Kidney epithelial cell (primary cell): ENCODE results near the gene STIP1. TPM values are rescaled to one million over a fixed set of nuclear protein-coding genes. Genes with fewer than 3 reads are reported as not detected.
"Not testable (repeated sequence)": the region's sequence is repeated elsewhere in the genome, so short reads cannot be mapped to it uniquely, and the experiment has no call there.

Experiments
- DNase-seq: peaks from one replicate; pipeline ENCODE4 v3.0.0-alpha.2; 2010; ENCODE audit warnings: low read depth
- H3K27me3 ChIP-seq: 2 replicates; pipeline ENCODE4 v1.6.0; 2011; ENCODE audit warnings: low read length; ENCODE audit not compliant: control insufficient read depth, insufficient read depth
- H3K36me3 ChIP-seq: 2 replicates; pipeline ENCODE4 v1.5.1; 2011; ENCODE audit warnings: low read length; ENCODE audit not compliant: control insufficient read depth, insufficient read depth
- H3K4me3 ChIP-seq: 2 replicates; pipeline ENCODE4 v1.5.1; 2011; ENCODE audit warnings: low read depth, mild to moderate bottlenecking, control low read depth, low read length
- total RNA-seq: library from RNA; depleted of rRNA; stranded (reverse); fragments of >200 nt; gene quantifications from 2 replicates; pipeline ENCODE4 v1.2.3, GENCODE V29; 2015
- TF ChIP-seq, protein P1 (sequence below): IDR thresholded peaks from 2 replicates; pipeline ENCODE4 v1.5.1; 2011; ENCODE audit warnings: mild to moderate bottlenecking, moderate library complexity, low read length, control low read depth, inconsistent platforms; ENCODE audit not compliant: insufficient read depth, poor library complexity, severe bottlenecking

The STIP1 gene
- total RNA-seq, 1 donor from 2014 or later = 138 TPM

DNA sequence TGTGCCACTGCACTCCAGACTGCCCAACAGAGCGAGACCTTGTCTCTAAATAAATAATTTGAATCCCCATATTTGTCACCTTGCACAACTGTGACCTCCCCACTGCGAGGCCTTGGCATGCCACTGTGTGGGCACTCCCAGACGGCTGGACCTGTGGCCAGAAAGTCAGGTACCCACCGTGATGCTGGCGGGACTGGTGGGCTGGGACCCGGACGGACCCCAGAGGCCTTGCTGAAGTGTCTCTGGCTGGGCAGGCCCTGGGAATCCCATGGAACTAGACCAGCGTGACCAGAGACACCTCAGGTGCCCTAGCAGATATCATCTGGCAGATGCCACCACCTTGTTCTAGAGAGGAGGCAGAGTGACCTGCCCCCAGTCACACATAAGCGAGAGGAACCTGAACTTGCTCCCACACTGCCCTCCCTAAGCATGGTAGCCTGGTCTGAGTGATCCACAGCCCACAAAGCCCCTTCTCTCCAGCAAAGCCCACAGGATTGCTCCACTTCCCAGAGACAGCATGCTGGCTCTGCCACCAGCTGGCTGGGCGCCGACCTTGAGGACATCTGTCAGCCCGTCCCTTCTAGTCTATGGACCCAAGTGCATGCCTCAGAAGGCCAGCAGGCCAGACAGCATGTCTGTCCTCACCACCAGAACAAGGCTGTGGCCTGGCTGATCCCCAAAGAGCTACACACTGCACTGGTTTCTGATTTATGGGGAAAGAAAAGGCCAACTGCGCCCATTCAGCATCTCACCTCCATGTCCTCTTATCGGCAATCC lies 29.5 kb upstream of the STIP1 start:
- Histone ChIP-seq H3K27me3 (peaks cover 8% of the 10 kb centered on the region), H3K4me3 (no peak overlapping the region), H3K36me3 (no peaks in the 10 kb centered on the region)
- TF ChIP-seq, protein P1, sequence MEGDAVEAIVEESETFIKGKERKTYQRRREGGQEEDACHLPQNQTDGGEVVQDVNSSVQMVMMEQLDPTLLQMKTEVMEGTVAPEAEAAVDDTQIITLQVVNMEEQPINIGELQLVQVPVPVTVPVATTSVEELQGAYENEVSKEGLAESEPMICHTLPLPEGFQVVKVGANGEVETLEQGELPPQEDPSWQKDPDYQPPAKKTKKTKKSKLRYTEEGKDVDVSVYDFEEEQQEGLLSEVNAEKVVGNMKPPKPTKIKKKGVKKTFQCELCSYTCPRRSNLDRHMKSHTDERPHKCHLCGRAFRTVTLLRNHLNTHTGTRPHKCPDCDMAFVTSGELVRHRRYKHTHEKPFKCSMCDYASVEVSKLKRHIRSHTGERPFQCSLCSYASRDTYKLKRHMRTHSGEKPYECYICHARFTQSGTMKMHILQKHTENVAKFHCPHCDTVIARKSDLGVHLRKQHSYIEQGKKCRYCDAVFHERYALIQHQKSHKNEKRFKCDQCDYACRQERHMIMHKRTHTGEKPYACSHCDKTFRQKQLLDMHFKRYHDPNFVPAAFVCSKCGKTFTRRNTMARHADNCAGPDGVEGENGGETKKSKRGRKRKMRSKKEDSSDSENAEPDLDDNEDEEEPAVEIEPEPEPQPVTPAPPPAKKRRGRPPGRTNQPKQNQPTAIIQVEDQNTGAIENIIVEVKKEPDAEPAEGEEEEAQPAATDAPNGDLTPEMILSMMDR = no peak
- DNase-seq = no peak

DNA sequence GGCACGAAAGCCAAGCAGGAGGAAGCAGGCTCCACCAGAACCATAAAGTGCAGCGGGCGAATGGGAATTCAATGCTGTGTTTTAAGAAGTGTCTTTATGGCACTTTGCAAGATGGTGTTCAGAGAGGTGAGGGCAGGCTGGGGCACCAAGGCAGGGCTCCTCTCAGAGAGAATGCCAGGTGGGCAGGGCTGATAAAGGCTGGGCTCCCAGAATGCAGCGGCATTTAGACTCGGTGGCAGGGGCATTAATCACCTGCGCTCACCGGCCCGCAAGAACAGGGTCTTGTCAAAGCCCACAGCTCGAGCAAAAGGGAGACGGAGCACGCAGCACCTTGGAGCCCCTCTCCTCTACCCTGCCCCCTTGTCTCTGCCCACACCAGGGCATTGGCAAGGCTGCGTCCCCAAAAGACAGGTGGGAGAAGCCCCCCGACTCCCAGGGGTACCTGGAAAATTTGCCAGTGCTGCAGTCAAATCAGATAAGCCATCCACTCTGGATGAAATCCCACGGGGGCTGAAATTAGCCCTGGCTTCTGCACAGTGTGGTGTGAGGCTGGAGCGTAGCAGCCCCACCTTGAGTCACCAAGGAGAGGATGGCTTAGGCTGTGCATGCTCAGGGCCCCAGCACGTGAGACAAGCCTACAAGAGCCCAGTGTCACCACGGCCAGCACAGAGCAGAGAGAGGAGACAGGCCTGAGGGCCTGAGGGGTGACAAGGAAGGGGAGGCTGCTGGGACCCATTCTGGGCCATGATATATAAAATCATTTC lies 28.2 kb upstream of the STIP1 start:
- H3K4me3 ChIP-seq = no peak overlapping the region
- H3K27me3 ChIP-seq = peaks cover 8% of the 10 kb centered on the region
- no peak for DNase-seq
- H3K36me3 ChIP-seq = no peaks in the 10 kb centered on the region
- TF ChIP-seq, protein P1 = no peak

DNA sequence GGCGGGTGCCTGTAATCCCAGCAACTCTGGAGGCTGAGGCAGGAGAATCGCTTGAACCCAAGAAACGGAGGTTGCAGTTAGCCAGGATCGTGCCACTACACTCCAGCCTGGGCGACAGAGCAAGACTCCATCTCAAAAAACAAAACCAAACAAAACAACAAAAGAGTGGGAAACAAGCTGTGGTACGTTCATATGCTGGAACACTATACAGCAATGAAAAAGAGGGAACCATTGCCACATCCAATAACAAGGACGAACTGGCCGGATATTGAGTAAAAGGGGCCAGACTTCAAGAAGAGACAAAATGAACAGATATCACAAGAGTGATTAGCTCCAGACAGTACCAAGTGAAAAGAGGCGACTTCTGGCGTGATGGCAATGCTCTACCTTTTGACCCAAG lies 24.9 kb upstream of the STIP1 start:
- Histone ChIP-seq H3K27me3 (no peaks in the 10 kb centered on the region), H3K4me3 (no peak overlapping the region), H3K36me3 (no peaks in the 10 kb centered on the region)
- TF ChIP-seq, protein P1 = no peak
- no peak for DNase-seq

DNA sequence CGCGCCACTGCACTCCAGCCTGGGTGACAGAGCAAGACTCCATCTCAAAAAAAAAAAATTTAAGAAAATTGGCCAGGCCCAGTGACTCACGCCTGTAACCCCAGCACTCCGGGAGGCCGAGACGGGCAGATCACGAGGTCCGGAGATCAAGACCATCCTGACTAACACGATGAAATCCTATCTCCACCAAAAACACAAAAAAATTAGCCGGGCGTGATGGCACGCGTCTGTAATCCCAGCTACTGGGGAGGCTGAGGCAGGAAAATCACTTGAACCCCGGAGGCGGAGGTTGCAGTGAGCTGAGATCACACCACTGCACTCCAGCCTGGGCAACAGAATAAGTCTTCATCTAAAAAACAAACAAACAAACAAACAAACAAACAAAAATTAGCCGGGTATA lies 23.2 kb upstream of the STIP1 start:
- H3K36me3 ChIP-seq, H3K27me3 ChIP-seq, H3K4me3 ChIP-seq, DNase-seq: not testable (repeated sequence)

DNA sequence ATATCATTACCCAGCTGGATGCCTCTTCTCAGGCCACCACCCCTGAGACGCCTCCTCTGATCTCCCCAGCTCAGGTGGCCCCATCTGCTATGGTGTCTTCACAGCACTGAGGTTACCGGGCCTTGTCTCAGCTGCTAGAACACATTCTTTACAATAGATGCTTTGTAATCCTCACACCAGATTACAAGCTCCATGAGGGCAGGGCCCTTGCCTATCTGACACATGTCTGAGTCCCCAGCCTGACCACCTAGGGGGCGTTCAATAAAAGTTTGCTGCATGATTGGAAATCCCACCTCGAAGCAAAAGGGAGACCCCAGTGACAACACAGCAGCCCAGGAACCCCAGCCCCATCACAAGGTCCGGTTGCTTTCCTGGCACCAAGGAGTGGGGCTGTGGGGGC lies 22.0 kb upstream of the STIP1 start:
- Histone ChIP-seq H3K4me3 (no peak overlapping the region), H3K27me3 (no peaks in the 10 kb centered on the region), H3K36me3 (no peaks in the 10 kb centered on the region)
- DNase-seq = no peak
- TF ChIP-seq, protein P1 = no peak

DNA sequence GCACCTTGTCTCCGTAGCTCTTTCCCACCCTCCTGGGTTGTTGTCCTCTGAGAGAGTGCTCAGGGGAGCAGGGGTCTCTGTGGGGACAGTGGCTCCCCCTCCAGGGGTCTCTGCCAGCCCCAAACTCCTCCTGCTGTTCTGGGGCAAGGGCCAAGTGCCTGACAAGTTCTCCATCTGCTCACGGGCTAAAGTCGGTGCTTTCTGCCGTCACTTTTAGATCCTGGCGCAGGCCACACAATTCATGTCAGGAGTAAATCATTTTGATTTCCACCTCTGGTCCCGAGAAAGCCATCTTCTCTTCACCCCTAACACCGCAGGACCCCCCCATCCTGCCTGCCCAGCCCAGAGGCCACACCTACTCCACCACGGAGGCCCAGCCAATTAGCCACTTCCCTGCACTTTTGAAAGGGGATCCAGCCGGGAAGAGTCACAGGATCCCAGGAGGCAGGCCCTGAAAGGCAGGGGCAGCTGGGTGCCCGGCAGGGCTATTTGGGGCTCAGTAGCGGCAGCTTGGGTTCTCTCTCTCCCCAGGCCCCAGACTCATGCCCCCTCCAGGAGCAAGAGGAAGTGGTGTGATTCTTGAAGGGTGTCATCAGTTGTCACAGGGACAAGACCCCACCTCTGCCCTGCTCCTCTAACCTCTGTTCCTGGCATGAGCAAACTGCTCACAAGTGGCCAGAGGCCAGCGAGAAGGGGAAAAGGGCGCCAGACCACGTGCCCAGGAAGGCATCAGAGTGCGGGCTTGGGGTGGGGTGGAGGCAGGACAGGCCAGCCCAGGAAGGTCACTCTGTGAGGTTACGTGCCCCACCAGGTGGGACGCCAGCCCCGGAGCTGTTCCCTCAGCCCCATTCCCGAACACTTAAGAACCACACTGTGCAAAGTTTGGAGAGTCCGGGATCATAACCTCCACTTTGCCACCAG lies 21.3 kb upstream of the STIP1 start:
- TF ChIP-seq, protein P1 = no peak

More for the DNA sequence above, 21.3 kb upstream of the STIP1 start:
- H3K27me3 ChIP-seq = no peaks in the 10 kb centered on the region
- peak overlapping the region; percentile 63 for H3K4me3 ChIP-seq
- no peaks in the 10 kb centered on the region for H3K36me3 ChIP-seq
- no peak for DNase-seq
